HepG2 (cell line): ENCODE measurements around the gene PLP1. TPM values are rescaled to one million over a fixed set of nuclear protein-coding genes. Genes with fewer than 3 reads are reported as not detected.

Experiments used
- ATAC-seq: fragments of 200-7000 bp; cut with Tn5 transposase; 3 replicates; pipeline ENCODE4 v1.9.1; 2020; ENCODE audit warnings: mild to moderate bottlenecking, moderate library complexity
- BruUV-seq: library from RNA; stranded (reverse); fragments of 400-500 nt; replicated peaks from 2 replicates; lab custom pipeline; 2021; lab: Mats Ljungman, UMichigan
- CTCF ChIA-PET: fragments of 300-600 bp; formaldehyde crosslinking; extraction: SDS; loops from one replicate; lab custom pipeline; 2021; ENCODE audit warnings: low total read pairs, inconsistent platforms, low intra/inter-chr PET ratio; lab: Yijun Ruan, JAX
- POLR2A ChIA-PET: fragments of 350-600 bp; sonication (Branson Sonifier 250); formaldehyde crosslinking; loops from one replicate; lab custom pipeline; 2020; ENCODE audit warnings: antibody characterized with exemption, inconsistent platforms; lab: Yijun Ruan, JAX
- DNase-seq: peaks from one replicate; pipeline ENCODE4 v3.0.0-alpha.2; 2015; ENCODE audit warnings: low spot score
- FAIRE-seq: peaks from 3 replicates; lab custom pipeline; 2011; peaks lifted over from hg19 to GRCh38; lab: Jason Lieb, UNC
- H2AFZ ChIP-seq: one replicate; pipeline ENCODE4 v1.6.1; 2011; ENCODE audit warnings: low read length, inconsistent platforms
- H3K27ac ChIP-seq: fragments of 300-600 bp; 3 replicates; pipeline ENCODE4 v1.8.0; 2011; ENCODE audit warnings: mixed run types, mild to moderate bottlenecking, mixed read lengths, low read length, inconsistent platforms; ENCODE audit not compliant: insufficient read depth; ENCODE audit errors: extremely low read length
- H3K27me3 ChIP-seq, 2 experiments: fragments of 200-600 bp in 1 of 2; 2 replicates in 1 of 2; 3 replicates in 1 of 2; pipeline versions ENCODE4 v1.6.0 to v1.8.0; 2011; ENCODE audit warnings: low read length in 2 of 2, mild to moderate bottlenecking in 2 of 2, moderate library complexity in 2 of 2, inconsistent platforms in 1 of 2; ENCODE audit not compliant: insufficient read depth in 2 of 2, control insufficient read depth in 1 of 2
- H3K36me3 ChIP-seq, 2 experiments: fragments of 200-600 bp in 1 of 2; replicated peaks in 1 of 2; 2 replicates in 1 of 2; 3 replicates in 1 of 2; pipeline versions ENCODE4 v1.5.1 to v1.8.0; 2011; ENCODE audit warnings: low read length in 2 of 2, inconsistent platforms in 1 of 2; ENCODE audit not compliant: insufficient read depth in 2 of 2, control insufficient read depth in 1 of 2
- H3K4me1 ChIP-seq: 2 replicates; pipeline ENCODE4 v1.5.1; 2012; ENCODE audit warnings: low read length, inconsistent platforms; ENCODE audit not compliant: insufficient read depth
- H3K4me2 ChIP-seq: 2 replicates; pipeline ENCODE4 v1.6.0; 2011; ENCODE audit warnings: low read depth, low read length, inconsistent platforms
- H3K4me3 ChIP-seq, 3 experiments: fragments of 200-600 bp in 1 of 3; sonication (generic), shearing (Covaris generic) in 1 of 3; replicated peaks in 1 of 3; 2 replicates each; pipeline ENCODE4 v1.5.1; 2011 to 2016; ENCODE audit warnings: low read length in 3 of 3, inconsistent platforms in 2 of 3, low read depth in 2 of 3, mild to moderate bottlenecking in 2 of 3, control low read depth in 1 of 3, mixed read lengths in 1 of 3; ENCODE audit not compliant: insufficient read depth in 1 of 3
- H3K79me2 ChIP-seq: one replicate; pipeline ENCODE4 v1.6.1; 2011; ENCODE audit warnings: low read length, inconsistent platforms; ENCODE audit not compliant: insufficient read depth
- H3K9ac ChIP-seq: 2 replicates; pipeline ENCODE4 v1.6.0; 2011; ENCODE audit warnings: mild to moderate bottlenecking, low read depth, low read length, inconsistent platforms; ENCODE audit not compliant: insufficient read depth
- H3K9me3 ChIP-seq: 2 replicates; pipeline ENCODE4 v1.5.1; 2012; ENCODE audit warnings: mild to moderate bottlenecking, low read length
- H4K20me1 ChIP-seq: 2 replicates; pipeline ENCODE4 v1.6.0; 2011; ENCODE audit warnings: inconsistent platforms, mild to moderate bottlenecking, low read length, moderate library complexity; ENCODE audit not compliant: insufficient read depth
- EED ChIP-seq: sonication (generic); formaldehyde crosslinking; IDR thresholded peaks from 2 replicates; pipeline ENCODE4 v1.5.0; 2020; ENCODE audit warnings: mild to moderate bottlenecking, missing genetic modification reagents
- ELF4 ChIP-seq: sonication (generic); formaldehyde crosslinking; IDR thresholded peaks from 2 replicates; pipeline ENCODE4 v1.5.0; 2020; ENCODE audit warnings: missing genetic modification reagents, mild to moderate bottlenecking, moderate library complexity, borderline replicate concordance
- FOXA1 ChIP-seq, 2 experiments: fragments of 450-650 bp in 1 of 2; sonication (generic) in 1 of 2; formaldehyde crosslinking in 1 of 2; IDR thresholded peaks; 2 replicates each; pipeline versions ENCODE4 v1.4.0 to v1.6.1; 2016 to 2020; ENCODE audit warnings: missing genetic modification reagents in 1 of 2
- NFIB ChIP-seq: sonication (generic); formaldehyde crosslinking; IDR thresholded peaks from 2 replicates; pipeline ENCODE4 v1.9.0; 2021; ENCODE audit warnings: missing genetic modification reagents, mild to moderate bottlenecking, borderline replicate concordance
- SAP130 ChIP-seq: IDR thresholded peaks from 2 replicates; pipeline ENCODE4 v1.6.1; 2016; ENCODE audit warnings: low read depth
- SIN3B ChIP-seq: fragments of 150-350 bp; IDR thresholded peaks from 2 replicates; pipeline ENCODE4 v1.6.1; 2014; ENCODE audit warnings: low read length
- SOX6 ChIP-seq, 2 experiments: fragments of 450-650 bp in 1 of 2; sonication (generic) in 1 of 2; formaldehyde crosslinking in 1 of 2; IDR thresholded peaks; 2 replicates each; pipeline versions ENCODE4 v1.4.0 to v1.6.1; 2017 to 2020; ENCODE audit warnings: antibody characterized with exemption in 1 of 2, mild to moderate bottlenecking in 1 of 2, missing genetic modification reagents in 1 of 2
- TRAFD1 ChIP-seq: sonication (generic); formaldehyde crosslinking; IDR thresholded peaks from 2 replicates; pipeline ENCODE4 v1.5.1; 2020; ENCODE audit warnings: missing genetic modification reagents, mild to moderate bottlenecking, borderline replicate concordance
- ZMYM3 ChIP-seq: sonication (generic); formaldehyde crosslinking; IDR thresholded peaks from 2 replicates; pipeline ENCODE4 v1.5.1; 2020; ENCODE audit warnings: mild to moderate bottlenecking, missing genetic modification reagents
- ZNF317 ChIP-seq: sonication (generic); formaldehyde crosslinking; IDR thresholded peaks from 2 replicates; pipeline ENCODE4 v1.5.0; 2020; ENCODE audit warnings: mild to moderate bottlenecking, missing genetic modification reagents
- ZNF329 ChIP-seq: sonication (generic); formaldehyde crosslinking; IDR thresholded peaks from 2 replicates; pipeline ENCODE4 v1.9.0; 2021; ENCODE audit warnings: low read depth, mild to moderate bottlenecking, missing genetic modification reagents
- ZNF556 ChIP-seq: sonication (generic); formaldehyde crosslinking; IDR thresholded peaks from 2 replicates; pipeline ENCODE4 v1.4.0; 2020; ENCODE audit warnings: mild to moderate bottlenecking, missing genetic modification reagents, borderline replicate concordance
- ZNF577 ChIP-seq: sonication (generic); formaldehyde crosslinking; IDR thresholded peaks from 2 replicates; pipeline ENCODE4 v1.4.0; 2020; ENCODE audit warnings: mild to moderate bottlenecking, low read depth, missing genetic modification reagents, borderline replicate concordance
- ZNF749 ChIP-seq: sonication (generic); formaldehyde crosslinking; IDR thresholded peaks from 2 replicates; pipeline ENCODE4 v1.8.0; 2022; ENCODE audit warnings: mild to moderate bottlenecking, missing genetic modification reagents, moderate library complexity, borderline replicate concordance
- WGBS: methylation state at CpG from one replicate; pipeline ENCODE4 v1.1.6; 2017; ENCODE audit warnings: low lambda C conversion rate; 5-methylcytosine and 5-hydroxymethylcytosine counted together
- in situ Hi-C: cut with HindIII; loops from 2 replicates; pipeline ENCODE4 v1.10.0; 2017; ENCODE audit warnings: low pct_unique_long_range_greater_than_20kb; ENCODE audit not compliant: extremely low pct_ligation_motif_present
- intact Hi-C: fragments of 100-400 bp; cut with micrococcal nuclease; formaldehyde crosslinking; loops from one replicate; pipeline ENCODE4 v1.10.0; 2022; ENCODE audit not compliant: unreplicated experiment
- polyA plus RNA-seq, 8 experiments: library from polyadenylated mRNA; depleted of rRNA in 3 of 8; stranded (reverse) in 7 of 8; unstranded in 1 of 8; fragments of >200 nt; fragmentation: Illumina TruSeq in 4 of 8; extraction: Trizol in 4 of 8; gene quantifications; 2 replicates each; pipeline versions ENCODE4 v1.2.1 to v1.2.3, GENCODE V29; 2011 to 2016; ENCODE audit warnings: low read depth in 4 of 8, missing spikeins in 1 of 8, mixed read lengths in 1 of 8; ENCODE audit not compliant: insufficient read depth in 1 of 8
- total RNA-seq, 5 experiments: library from RNA; depleted of rRNA; stranded (reverse); fragments of >200 nt; fragmentation: Illumina TruSeq; extraction: Trizol; gene quantifications; 2 replicates each; pipeline ENCODE4 v1.2.3, GENCODE V29; 2016; ENCODE audit warnings: low read depth in 1 of 5
- TF ChIP-seq, protein P1 (sequence below): sonication (generic); formaldehyde crosslinking; IDR thresholded peaks from 2 replicates; pipeline ENCODE4 v1.5.0; 2020; ENCODE audit warnings: missing genetic modification reagents
- TF ChIP-seq, protein P2 (sequence below): sonication (generic); formaldehyde crosslinking; IDR thresholded peaks from 2 replicates; pipeline ENCODE4 v1.5.1; 2020; ENCODE audit warnings: mild to moderate bottlenecking, missing genetic modification reagents, borderline replicate concordance

PLP1 gene
- total and polyA plus RNA-seq, 2 of the 13 experiments (the other 11 are each of a cell fraction or from before 2014, with no cell fraction given), result 0.15 to 0.27 TPM

- H3K9ac ChIP-seq, result no peak overlapping the region
- no TSS peak for BruUV-seq
- H3K79me2 ChIP-seq, result no peaks in the 10 kb centered on the region
- 53% methylated on average over 2 of the region's 2 CpGs for WGBS
- no peaks in the 10 kb centered on the region for H3K36me3 ChIP-seq
- no peaks in the 10 kb centered on the region for H3K9me3 ChIP-seq
- no peaks in the 10 kb centered on the region for H3K4me1 ChIP-seq
- TF ChIP-seq ZNF749 (CRISPR knock-in tag), result no peak
- no peak for TF ChIP-seq FOXA1 (IDR thresholded peaks at IDR 0.05)
- TF ChIP-seq FOXA1 (CRISPR knock-in tag; IDR thresholded peaks at IDR 0.05), result no peak
- no peak for TF ChIP-seq EED (CRISPR knock-in tag)
- intact Hi-C loops, result no loop called here
- ChIA-PET CTCF (no interaction called here), POLR2A (no interaction called here)
- H3K4me3 ChIP-seq, result no peak overlapping the region
- H3K27me3 ChIP-seq, result peaks cover 0 to 5% of the 10 kb centered on the region in 2 experiments; a peak in 1 of 5 replicates
- in situ Hi-C loops, result no loop called here
- H3K27ac ChIP-seq, result no peak overlapping the region
- no peak overlapping the region for H2AFZ ChIP-seq
- FAIRE-seq (no peak), DNase-seq (no peak), ATAC-seq (no peak)
- H3K4me2 ChIP-seq, result no peak overlapping the region
- no peaks in the 10 kb centered on the region for H4K20me1 ChIP-seq
Measured at GRCh38 chrX:103797691-103798090, 21.1 kb downstream of the PLP1 start.

GRCh38 chrX:103800318-103800717 is 23.7 kb downstream of the PLP1 start:
- ATAC-seq (no peak), DNase-seq (no peak), FAIRE-seq (no peak)
- Histone ChIP-seq H2AFZ (no peak overlapping the region), H3K4me2 (no peak overlapping the region), H3K27ac (no peak overlapping the region), H3K27me3 (no peaks in the 10 kb centered on the region), H4K20me1 (no peaks in the 10 kb centered on the region), H3K9me3 (no peaks in the 10 kb centered on the region), H3K36me3 (no peaks in the 10 kb centered on the region), H3K4me3 (no peak overlapping the region), H3K79me2 (no peaks in the 10 kb centered on the region), H3K9ac (no peak overlapping the region), H3K4me1 (no peaks in the 10 kb centered on the region)
- intact Hi-C loops, result no loop called here
- no TSS peak for BruUV-seq
- 4% methylated on average over 2 of the region's 2 CpGs for WGBS
- in situ Hi-C loops, result loop anchor here (25.0 kb wide), 1 partner anchor 263 kb away; no protein-coding TSS in a partner anchor
- ChIA-PET CTCF (no interaction called here), POLR2A (no interaction called here)
- TF ChIP-seq, protein P1, sequence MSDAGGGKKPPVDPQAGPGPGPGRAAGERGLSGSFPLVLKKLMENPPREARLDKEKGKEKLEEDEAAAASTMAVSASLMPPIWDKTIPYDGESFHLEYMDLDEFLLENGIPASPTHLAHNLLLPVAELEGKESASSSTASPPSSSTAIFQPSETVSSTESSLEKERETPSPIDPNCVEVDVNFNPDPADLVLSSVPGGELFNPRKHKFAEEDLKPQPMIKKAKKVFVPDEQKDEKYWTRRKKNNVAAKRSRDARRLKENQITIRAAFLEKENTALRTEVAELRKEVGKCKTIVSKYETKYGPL (CRISPR knock-in tag), result no peak
- no peak for TF ChIP-seq ZNF329 (CRISPR knock-in tag)
- TF ChIP-seq ZNF556 (CRISPR knock-in tag), result no peak
- no peak for TF ChIP-seq TRAFD1 (CRISPR knock-in tag)
- no peak for TF ChIP-seq SOX6 (IDR thresholded peaks at IDR 0.05)
- TF ChIP-seq SOX6 (CRISPR knock-in tag; IDR thresholded peaks at IDR 0.05), result no peak
- no peak for TF ChIP-seq ZNF577
- TF ChIP-seq, protein P2, sequence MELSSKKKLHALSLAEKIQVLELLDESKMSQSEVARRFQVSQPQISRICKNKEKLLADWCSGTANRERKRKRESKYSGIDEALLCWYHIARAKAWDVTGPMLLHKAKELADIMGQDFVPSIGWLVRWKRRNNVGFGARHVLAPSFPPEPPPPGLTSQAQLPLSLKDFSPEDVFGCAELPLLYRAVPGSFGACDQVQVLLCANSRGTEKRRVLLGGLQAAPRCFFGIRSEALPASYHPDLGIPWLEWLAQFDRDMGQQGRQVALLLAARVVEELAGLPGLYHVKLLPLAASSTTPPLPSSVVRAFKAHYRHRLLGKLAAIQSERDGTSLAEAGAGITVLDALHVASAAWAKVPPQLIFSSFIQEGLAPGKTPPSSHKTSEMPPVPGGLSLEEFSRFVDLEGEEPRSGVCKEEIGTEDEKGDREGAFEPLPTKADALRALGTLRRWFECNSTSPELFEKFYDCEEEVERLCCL, result no peak
- no peak for TF ChIP-seq ZMYM3 (CRISPR knock-in tag)
- TF ChIP-seq NFIB, result no peak
- TF ChIP-seq SIN3B, result no peak
- TF ChIP-seq ELF4, result no peak
- no peak for TF ChIP-seq ZNF317
- no peak for TF ChIP-seq SAP130 (CRISPR knock-in tag)
